ENCODE measurements around the gene FAXDC2.
A peak's percentile ranks its signal among the peaks of the same experiment; 100 is the strongest.

FAXDC2 gene

DNA sequence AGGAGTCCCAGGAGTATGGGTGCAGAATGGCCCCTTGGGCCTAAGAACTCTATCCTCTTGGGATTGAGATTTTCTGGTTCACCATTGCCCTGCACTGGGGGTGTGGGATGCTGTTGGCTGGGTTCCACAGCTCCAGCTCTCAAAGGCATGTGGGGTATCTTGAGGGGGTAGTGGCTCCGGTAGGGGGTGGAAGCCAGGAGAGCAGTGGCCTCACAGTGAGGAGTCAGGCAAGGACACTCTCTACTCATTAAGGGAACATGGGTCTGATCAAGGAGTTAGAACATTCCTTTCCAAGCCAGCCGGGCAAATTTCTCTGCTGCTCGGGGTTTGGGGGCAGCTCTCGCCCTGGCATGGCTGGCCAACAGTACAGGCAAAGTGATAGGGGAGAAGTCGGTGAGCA, 62.2 kb downstream of the FAXDC2 start:
- TF ChIP-seq POLR2A (IDR thresholded peaks at IDR 0.05; ENCODE audit: low read depth, low read length) (no peak), TAF1 (IDR thresholded peaks at IDR 0.05; ENCODE audit: borderline replicate concordance, low read depth, low read length) (no peak), POLR2AphosphoS5 (IDR thresholded peaks at IDR 0.05; ENCODE audit: low read depth, low read length) (no peak)
- no peak for FAIRE-seq
- DNase-seq (ENCODE audit: insufficient read length) = no peak

DNA sequence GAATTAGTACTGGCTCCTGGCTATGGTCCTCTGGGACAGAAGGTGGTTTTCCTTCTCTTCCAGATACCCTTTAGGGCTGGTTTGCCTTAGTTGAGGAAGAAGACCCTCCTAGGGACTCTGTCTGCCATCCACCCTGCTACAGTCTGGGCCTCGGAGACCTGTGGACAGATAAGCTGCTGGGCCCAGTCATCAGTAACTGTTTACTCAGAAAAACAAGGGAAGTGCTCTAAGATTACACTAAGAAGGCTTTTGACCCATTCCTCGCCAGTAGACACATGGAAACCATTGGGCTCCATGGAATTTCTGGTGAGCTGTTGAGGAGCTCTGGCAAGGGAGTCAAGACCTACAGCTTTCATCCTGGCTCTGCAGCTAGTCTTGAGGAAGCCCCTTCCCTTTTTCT, 64.0 kb downstream of the FAXDC2 start:
- TF ChIP-seq POLR2A (IDR thresholded peaks at IDR 0.05; ENCODE audit: low read depth, low read length) (no peak), POLR2AphosphoS5 (IDR thresholded peaks at IDR 0.05; ENCODE audit: low read depth, low read length) (no peak), TAF1 (IDR thresholded peaks at IDR 0.05; ENCODE audit: borderline replicate concordance, low read depth, low read length) (no peak)
- no peak for FAIRE-seq

DNA sequence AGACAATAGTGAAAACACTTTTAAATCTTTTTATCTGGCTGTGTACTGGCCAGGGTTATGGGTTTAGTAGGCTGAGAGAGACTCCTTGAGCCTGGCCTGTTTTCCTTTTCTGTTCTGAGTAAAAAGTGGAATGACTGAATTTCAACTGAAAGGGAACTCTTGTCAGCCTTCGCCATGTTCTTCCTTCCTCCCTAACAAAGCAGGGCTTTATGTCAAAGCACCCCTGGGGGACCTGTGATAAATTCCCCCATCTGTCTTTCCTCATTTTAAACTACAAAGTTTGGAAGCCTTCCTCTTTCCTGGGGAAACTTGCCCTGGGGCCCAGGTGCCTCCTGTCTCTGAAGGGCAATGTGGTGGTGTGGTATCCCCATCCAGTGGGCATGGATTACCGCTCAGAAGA, 65.5 kb downstream of the FAXDC2 start:
- TF ChIP-seq POLR2AphosphoS5 (IDR thresholded peaks at IDR 0.05; ENCODE audit: low read depth, low read length) (no peak), POLR2A (IDR thresholded peaks at IDR 0.05; ENCODE audit: low read depth, low read length) (no peak), TAF1 (IDR thresholded peaks at IDR 0.05; ENCODE audit: borderline replicate concordance, low read depth, low read length) (no peak)
- DNase-seq (ENCODE audit: insufficient read length) (no peak), FAIRE-seq (peak; percentile 17)

More for the DNA sequence above, 64.0 kb downstream of the FAXDC2 start:
- no peak for DNase-seq (ENCODE audit: insufficient read length)

DNA sequence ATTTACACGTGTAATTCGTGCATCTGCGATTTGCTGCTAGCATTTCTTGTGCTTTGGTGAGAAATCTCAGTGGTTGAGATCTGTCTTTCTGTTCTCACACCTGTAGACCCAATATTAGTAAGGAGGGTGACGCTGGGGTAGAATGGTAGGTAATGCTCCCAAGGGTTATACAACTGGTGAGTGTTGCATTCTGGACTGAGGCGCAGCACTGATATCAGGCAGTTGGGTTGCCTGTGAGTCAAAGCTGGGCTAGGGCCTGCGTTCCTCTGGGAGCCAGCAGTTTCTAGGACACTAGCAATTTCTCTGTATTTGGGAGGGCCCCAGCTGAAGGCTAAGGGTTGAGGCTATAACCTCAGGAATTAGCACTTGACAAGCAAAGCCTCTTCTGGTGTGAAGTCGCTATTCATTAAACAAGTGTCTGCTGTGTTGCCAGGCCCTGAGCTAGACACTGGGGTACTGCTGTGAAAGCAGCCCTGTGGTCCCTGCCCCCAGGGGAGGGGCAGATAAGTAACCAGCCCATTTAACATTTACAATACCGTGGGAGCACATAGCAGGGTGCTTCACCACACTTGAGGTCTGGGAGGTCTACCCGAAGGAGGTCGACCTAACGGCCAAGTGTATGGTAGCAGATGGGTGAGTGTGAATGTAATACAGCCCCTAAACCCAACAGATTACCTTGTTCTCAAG, 66.5 kb downstream of the FAXDC2 start:
- no peak for TF ChIP-seq POLR2AphosphoS5 (IDR thresholded peaks at IDR 0.05; ENCODE audit: low read depth, low read length)
- TF ChIP-seq POLR2A (IDR thresholded peaks at IDR 0.05; ENCODE audit: low read depth, low read length) = no peak
- TF ChIP-seq TAF1 (IDR thresholded peaks at IDR 0.05; ENCODE audit: borderline replicate concordance, low read depth, low read length) = no peak
- peak; percentile 30 for FAIRE-seq
- no peak for DNase-seq (ENCODE audit: insufficient read length)

DNA sequence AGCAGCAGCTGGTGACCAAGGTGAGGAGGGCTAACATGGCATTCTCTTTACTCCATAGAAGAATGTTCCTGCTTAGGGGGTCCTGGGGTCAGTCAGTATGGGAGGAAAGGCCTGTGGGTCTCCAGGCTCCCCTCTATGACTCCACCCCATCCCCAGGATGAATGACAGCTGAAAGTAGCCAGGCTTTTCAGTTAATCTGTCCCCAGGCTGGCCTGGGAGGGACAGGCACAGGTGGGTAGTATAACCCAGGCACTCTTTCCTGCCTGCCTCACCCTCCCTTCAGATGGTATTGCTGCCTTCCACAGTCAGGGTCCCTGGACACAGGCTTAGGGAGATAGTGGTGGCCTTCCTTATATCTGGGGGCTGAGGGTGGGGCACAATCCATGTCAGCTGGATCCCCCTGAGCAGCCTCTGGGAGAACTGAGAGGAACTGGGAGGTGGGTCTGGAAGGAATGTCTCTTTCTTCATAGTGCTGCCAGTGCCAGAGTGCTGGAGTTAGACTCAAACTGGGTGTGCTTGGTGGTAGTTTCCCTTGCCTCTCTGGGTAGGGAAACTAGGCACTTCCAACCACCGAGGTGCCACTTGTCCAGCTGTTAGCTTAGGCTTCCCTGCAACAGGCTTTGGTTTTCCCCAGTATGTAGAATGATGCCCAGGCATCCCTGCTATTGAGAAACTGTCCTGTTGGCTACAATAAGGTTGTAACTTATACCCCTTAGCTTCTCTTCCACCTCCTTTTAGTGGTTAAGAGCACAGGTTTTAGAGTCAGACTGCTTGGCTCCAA, 67.4 kb downstream of the FAXDC2 start:
- FAIRE-seq = no peak
- no peak for TF ChIP-seq POLR2A (IDR thresholded peaks at IDR 0.05; ENCODE audit: low read depth, low read length)
- TF ChIP-seq POLR2AphosphoS5 (IDR thresholded peaks at IDR 0.05; ENCODE audit: low read depth, low read length) = no peak
- TF ChIP-seq TAF1 (IDR thresholded peaks at IDR 0.05; ENCODE audit: borderline replicate concordance, low read depth, low read length) = no peak
- DNase-seq (ENCODE audit: insufficient read length) = no peak

DNA sequence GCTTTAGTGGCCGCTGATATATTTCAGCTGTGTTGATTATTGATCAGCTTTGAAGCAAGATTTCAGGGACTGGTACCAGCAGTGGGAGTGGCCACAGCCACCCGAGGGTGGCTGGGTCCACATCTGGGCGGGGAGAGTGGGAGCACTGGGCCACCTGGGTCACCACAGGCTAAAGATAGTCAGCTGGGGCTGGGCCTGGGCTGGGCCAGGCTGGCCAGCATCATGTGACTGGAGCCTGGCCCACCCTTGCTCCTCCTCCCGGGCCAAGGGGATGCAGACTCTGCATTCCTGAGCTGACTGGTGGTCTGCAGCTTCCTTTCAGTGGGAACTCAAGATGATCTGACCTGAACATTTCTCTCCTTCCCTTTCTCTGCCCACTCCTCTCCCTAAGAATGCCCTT, 68.1 kb downstream of the FAXDC2 start:
- TF ChIP-seq POLR2AphosphoS5 (IDR thresholded peaks at IDR 0.05; ENCODE audit: low read depth, low read length) (no peak), POLR2A (IDR thresholded peaks at IDR 0.05; ENCODE audit: low read depth, low read length) (no peak), TAF1 (IDR thresholded peaks at IDR 0.05; ENCODE audit: borderline replicate concordance, low read depth, low read length) (no peak)
- no peak for FAIRE-seq
- no peak for DNase-seq (ENCODE audit: insufficient read length)

DNA sequence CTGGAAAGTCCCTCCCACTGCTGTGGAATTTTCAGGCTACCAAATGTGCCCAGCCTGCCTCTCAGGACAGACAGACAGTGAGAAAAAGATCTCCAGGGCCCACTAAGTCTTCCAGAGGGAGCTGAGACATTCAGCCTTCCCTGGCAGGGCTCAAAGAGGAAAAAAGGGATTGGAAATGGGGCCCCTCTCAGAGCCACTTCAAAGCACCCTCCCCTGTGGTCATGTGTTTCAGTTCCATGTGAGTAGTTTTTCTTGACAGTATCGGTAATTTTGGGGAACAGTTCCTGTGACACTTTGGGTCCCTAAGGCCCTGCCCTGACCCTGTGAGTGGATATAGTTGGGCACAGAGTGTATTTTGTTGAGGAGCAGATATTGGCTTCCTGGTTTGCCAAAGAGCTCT, 70.3 kb downstream of the FAXDC2 start:
- DNase-seq (ENCODE audit: insufficient read length) (no peak), FAIRE-seq (no peak)
- TF ChIP-seq TAF1 (IDR thresholded peaks at IDR 0.05; ENCODE audit: borderline replicate concordance, low read depth, low read length) (no peak), POLR2AphosphoS5 (IDR thresholded peaks at IDR 0.05; ENCODE audit: low read depth, low read length) (no peak), POLR2A (IDR thresholded peaks at IDR 0.05; ENCODE audit: low read depth, low read length) (no peak)

DNA sequence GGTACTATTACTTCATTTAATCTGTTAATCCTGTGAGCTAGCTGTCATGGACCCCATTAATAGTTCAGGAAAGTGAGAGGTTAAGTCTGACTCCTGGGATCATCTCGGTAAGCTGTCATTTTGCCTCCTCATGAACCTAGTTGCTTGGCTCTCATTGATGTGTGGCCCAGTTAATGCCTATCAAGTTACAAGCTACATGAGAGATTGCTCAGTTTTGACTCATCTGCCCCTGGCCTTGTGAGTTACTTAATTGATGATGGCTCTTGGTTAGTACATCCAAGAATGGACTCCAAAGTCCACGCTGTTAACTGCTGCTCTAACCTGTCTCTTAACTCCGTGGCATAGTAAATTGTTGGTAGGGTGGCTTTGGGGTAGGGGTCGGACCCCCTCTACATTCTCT, 71.3 kb downstream of the FAXDC2 start:
- DNase-seq (ENCODE audit: insufficient read length) = no peak
- TF ChIP-seq POLR2A (IDR thresholded peaks at IDR 0.05; ENCODE audit: low read depth, low read length) = no peak
- TF ChIP-seq POLR2AphosphoS5 (IDR thresholded peaks at IDR 0.05; ENCODE audit: low read depth, low read length) = no peak
- no peak for TF ChIP-seq TAF1 (IDR thresholded peaks at IDR 0.05; ENCODE audit: borderline replicate concordance, low read depth, low read length)

DNA sequence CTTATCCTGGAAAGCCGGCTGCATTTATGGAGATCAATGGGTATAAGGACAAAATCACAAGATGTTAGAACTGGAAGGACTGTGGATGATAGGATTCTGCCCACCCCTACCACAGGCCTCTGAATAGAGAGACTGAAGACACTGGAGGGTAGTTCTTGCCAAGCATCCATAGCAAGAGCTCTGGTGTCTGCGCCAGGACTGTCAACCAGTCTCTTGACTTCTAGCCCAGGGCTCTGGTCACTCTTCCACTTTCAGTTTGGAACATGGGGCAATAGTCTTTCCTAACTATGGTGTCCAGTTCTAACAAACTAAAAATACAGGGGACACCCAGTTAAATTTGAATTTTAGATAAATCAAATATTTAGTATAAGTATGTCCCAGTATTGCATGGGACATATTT, 71.9 kb downstream of the FAXDC2 start:
- no peak for TF ChIP-seq POLR2A (IDR thresholded peaks at IDR 0.05; ENCODE audit: low read depth, low read length)
- TF ChIP-seq POLR2AphosphoS5 (IDR thresholded peaks at IDR 0.05; ENCODE audit: low read depth, low read length) = no peak
- no peak for TF ChIP-seq TAF1 (IDR thresholded peaks at IDR 0.05; ENCODE audit: borderline replicate concordance, low read depth, low read length)
- FAIRE-seq (no peak), DNase-seq (ENCODE audit: insufficient read length) (no peak)

More for the DNA sequence above, 71.3 kb downstream of the FAXDC2 start:
- FAIRE-seq = no peak

DNA sequence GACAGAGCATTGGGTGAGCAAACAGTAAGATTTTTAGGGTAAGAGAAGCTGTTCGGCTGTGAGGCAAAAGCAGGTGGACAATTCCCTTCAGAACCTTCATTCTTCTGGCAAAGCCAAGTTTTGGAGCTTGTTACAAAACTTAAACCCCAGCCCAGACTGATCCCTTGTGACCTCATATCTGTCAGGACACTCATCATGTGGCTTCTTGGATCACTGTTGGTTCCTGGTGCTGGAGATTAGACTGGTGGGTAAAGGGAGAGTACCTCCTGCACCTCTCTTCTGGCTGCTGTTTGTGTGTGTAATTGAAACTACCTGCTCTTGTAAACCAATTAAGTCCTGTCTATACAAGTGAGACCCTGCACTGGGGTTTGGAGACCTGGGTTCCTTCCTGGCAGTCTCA, 74.2 kb downstream of the FAXDC2 start:
- FAIRE-seq = no peak
- no peak for DNase-seq (ENCODE audit: insufficient read length)
- TF ChIP-seq POLR2A (IDR thresholded peaks at IDR 0.05; ENCODE audit: low read depth, low read length) = no peak

DNA sequence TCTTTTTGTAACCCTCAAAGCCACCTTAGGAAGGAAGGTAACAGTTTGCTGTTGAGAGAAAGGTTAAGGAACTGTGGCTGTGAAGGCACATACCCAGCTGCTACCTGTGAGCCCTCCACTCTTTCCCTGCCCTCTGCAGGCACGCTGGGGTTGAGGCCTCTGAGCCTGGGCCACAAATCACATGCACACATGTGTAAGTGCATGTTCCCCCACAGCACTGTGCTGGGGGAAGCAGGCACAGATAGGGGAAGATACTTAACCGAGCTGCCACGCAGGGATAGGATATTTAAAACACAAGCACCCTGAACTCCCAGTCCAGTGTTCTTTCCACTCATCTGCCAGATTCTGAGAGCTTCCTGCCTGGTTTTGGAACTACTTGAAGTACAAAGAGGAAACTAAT, 77.1 kb downstream of the FAXDC2 start:
- DNase-seq (ENCODE audit: insufficient read length) (no peak), FAIRE-seq (no peak)
- TF ChIP-seq POLR2AphosphoS5 (IDR thresholded peaks at IDR 0.05; ENCODE audit: low read depth, low read length) (0 out of 2 replicates have a peak, but pooled peaks have one; percentile 5), POLR2A (IDR thresholded peaks at IDR 0.05; ENCODE audit: low read depth, low read length) (no peak), TAF1 (IDR thresholded peaks at IDR 0.05; ENCODE audit: borderline replicate concordance, low read depth, low read length) (no peak)

DNA sequence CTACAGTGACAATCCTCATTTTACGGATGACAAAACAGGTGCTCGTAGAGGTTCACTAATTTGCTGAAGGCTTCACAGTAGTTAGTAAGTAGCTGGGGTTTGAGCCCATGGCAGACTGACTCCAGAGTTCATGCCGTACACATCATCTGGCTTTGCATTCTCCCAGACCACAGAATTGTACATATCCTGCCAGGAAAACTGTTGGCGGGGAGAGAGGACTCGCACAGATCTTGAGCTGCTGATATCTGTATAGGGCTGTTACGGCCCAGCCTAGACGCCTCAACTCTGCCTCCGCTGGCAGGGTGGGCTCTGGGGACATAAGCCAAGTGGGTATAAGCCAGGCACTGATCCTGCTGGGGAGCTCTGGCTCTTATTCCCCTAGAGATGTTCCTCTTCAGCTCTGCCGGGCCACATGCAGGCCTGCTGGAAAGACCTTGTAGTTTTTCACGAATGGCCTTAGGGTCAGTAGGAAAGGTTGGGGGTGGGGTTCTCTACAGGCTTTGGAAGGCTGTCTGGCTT, 79.0 kb downstream of the FAXDC2 start:
- FAIRE-seq (no peak), DNase-seq (ENCODE audit: insufficient read length) (no peak)
- TF ChIP-seq POLR2AphosphoS5 (IDR thresholded peaks at IDR 0.05; ENCODE audit: low read depth, low read length) (no peak), POLR2A (IDR thresholded peaks at IDR 0.05; ENCODE audit: low read depth, low read length) (no peak), TAF1 (IDR thresholded peaks at IDR 0.05; ENCODE audit: borderline replicate concordance, low read depth, low read length) (no peak)

All from GM12892 (cell line).